Smooth muscle cell (in vitro differentiated cells): ENCODE measurements around the gene TSPAN2. TPM values are rescaled to one million over a fixed set of nuclear protein-coding genes. Genes with fewer than 3 reads are reported as not detected.

Experiments
- DNase-seq: peaks from one replicate; lab custom pipeline; 2025; ENCODE audit not compliant: unreplicated experiment; lab: John Stamatoyannopoulos, UW
- H2AFZ ChIP-seq: fragments of 200-600 bp; sonication (generic); 2 replicates; pipeline ENCODE4 v1.6.0; 2016; ENCODE audit warnings: antibody characterized with exemption, low read depth, mild to moderate bottlenecking
- H3F3A ChIP-seq: fragments of 200-600 bp; sonication (generic); 2 replicates; pipeline ENCODE4 v1.6.0; 2017; ENCODE audit warnings: antibody characterized with exemption, low read depth
- H3K27ac ChIP-seq: fragments of 200-600 bp; sonication (generic); 2 replicates; pipeline ENCODE4 v1.5.1; 2016; ENCODE audit warnings: low read depth, mild to moderate bottlenecking
- H3K27me3 ChIP-seq: fragments of 200-600 bp; sonication (generic); 2 replicates; pipeline ENCODE4 v1.6.1; 2016; ENCODE audit warnings: low read depth, mild to moderate bottlenecking
- H3K36me3 ChIP-seq: fragments of 200-600 bp; sonication (generic); 2 replicates; pipeline ENCODE4 v1.5.1; 2016; ENCODE audit warnings: low read depth
- H3K4me1 ChIP-seq: fragments of 200-600 bp; sonication (generic); 2 replicates; pipeline ENCODE4 v1.5.1; 2016; ENCODE audit warnings: low read depth
- H3K4me2 ChIP-seq: fragments of 200-600 bp; sonication (generic); 2 replicates; pipeline ENCODE4 v1.6.0; 2016; ENCODE audit warnings: mild to moderate bottlenecking
- H3K4me3 ChIP-seq: fragments of 200-600 bp; sonication (generic); 2 replicates; pipeline ENCODE4 v1.5.1; 2016; ENCODE audit warnings: mild to moderate bottlenecking
- H3K79me2 ChIP-seq: fragments of 200-600 bp; sonication (generic); 2 replicates; pipeline ENCODE4 v1.6.0; 2016; ENCODE audit warnings: low read depth, mild to moderate bottlenecking
- H3K9ac ChIP-seq: fragments of 200-600 bp; sonication (generic); 2 replicates; pipeline ENCODE4 v1.6.0; 2016; ENCODE audit warnings: low read depth
- H3K9me3 ChIP-seq: fragments of 200-600 bp; sonication (generic); replicated peaks from 2 replicates; pipeline ENCODE4 v1.5.1; 2016; ENCODE audit warnings: low read depth
- H4K20me1 ChIP-seq: fragments of 200-600 bp; sonication (generic); 2 replicates; pipeline ENCODE4 v1.6.0; 2016; ENCODE audit warnings: low read depth
- WGBS: methylation state at CpG from one replicate; pipeline ENCODE4 v1.1.7; 2016; ENCODE audit warnings: low lambda C conversion rate; 5-methylcytosine and 5-hydroxymethylcytosine counted together
- polyA plus RNA-seq: library from polyadenylated mRNA; unstranded; fragments of >200 nt; fragmentation: Nextera tagmentation; extraction: Ambion mirVana; gene quantifications from 2 replicates; pipeline ENCODE4 v1.2.1, GENCODE V29; 2016
- total RNA-seq: library from RNA; depleted of rRNA; stranded (reverse); fragments of >200 nt; gene quantifications from 2 replicates; pipeline ENCODE4 v1.2.3, GENCODE V29; 2014
- TF ChIP-seq, protein P1 (sequence below): fragments of 200-600 bp; sonication (generic); IDR thresholded peaks from 2 replicates; pipeline ENCODE4 v1.5.1; 2017; ENCODE audit warnings: borderline replicate concordance, mild to moderate bottlenecking, antibody characterized with exemption; ENCODE audit not compliant: insufficient read depth, poor library complexity, severe bottlenecking

Gene TSPAN2
- total and polyA plus RNA-seq, 2 experiments from 2014 or later: 13.8 to 17.4 TPM

DNA sequence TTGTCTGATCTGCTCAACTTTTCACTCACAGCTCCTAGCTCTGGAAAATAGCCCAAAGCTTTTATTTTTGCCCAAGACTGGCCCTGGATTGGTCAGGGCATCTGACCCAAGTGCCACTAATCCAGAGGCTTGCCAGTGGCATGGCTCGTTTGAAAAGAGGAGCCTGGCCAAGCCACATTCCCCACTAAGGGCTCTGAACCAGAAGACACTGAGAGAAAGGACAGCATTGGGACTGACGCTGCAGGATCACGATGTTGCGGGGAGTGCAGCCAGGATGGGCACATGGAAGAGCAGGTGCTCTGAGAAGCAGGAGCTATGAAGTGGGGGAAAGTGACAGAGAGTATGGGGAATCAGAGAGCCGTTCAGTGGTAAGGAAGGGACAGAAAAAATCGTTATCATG, 44.9 kb upstream of the TSPAN2 start:
- no peak overlapping the region for H3K4me3 ChIP-seq
- no peaks in the 10 kb centered on the region for H3K36me3 ChIP-seq
- no peak overlapping the region for H2AFZ ChIP-seq
- H3K9ac ChIP-seq: no peak overlapping the region
- H3K27me3 ChIP-seq: no peaks in the 10 kb centered on the region
- no peaks in the 10 kb centered on the region for H3K9me3 ChIP-seq
- TF ChIP-seq, protein P1, sequence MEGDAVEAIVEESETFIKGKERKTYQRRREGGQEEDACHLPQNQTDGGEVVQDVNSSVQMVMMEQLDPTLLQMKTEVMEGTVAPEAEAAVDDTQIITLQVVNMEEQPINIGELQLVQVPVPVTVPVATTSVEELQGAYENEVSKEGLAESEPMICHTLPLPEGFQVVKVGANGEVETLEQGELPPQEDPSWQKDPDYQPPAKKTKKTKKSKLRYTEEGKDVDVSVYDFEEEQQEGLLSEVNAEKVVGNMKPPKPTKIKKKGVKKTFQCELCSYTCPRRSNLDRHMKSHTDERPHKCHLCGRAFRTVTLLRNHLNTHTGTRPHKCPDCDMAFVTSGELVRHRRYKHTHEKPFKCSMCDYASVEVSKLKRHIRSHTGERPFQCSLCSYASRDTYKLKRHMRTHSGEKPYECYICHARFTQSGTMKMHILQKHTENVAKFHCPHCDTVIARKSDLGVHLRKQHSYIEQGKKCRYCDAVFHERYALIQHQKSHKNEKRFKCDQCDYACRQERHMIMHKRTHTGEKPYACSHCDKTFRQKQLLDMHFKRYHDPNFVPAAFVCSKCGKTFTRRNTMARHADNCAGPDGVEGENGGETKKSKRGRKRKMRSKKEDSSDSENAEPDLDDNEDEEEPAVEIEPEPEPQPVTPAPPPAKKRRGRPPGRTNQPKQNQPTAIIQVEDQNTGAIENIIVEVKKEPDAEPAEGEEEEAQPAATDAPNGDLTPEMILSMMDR: no peak
- H3K79me2 ChIP-seq: no peaks in the 10 kb centered on the region
- H4K20me1 ChIP-seq: no peaks in the 10 kb centered on the region
- peaks cover 8% of the 10 kb centered on the region for H3K4me1 ChIP-seq
- DNase-seq: no peak
- peak overlapping the region; percentile 45 for H3K4me2 ChIP-seq
- peak overlapping the region; percentile 66 for H3K27ac ChIP-seq
- WGBS: 85% methylated on average over 6 of the region's 6 CpGs
- peaks cover 9% of the 10 kb centered on the region for H3F3A ChIP-seq

DNA sequence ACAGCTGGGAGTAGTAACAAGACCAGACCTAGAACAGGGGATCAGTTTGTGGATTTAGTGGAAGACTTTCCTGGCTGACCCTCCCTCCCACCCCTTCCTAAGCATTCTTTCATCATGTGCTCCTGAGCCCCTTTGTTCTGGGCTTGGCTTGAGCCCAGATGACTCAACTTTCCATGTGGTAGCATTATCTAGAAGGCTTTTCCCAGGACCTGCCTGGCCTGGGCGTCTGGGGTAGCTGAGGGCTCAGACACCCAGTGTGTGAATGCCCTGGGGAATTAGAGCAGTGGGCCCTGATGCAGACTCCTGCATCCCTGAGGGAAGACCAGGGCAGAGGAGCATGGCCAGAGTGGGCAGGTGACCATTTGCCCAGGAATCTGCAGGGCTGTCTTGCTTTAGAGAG, 44.1 kb upstream of the TSPAN2 start:
- Histone ChIP-seq H3K4me3 (no peak overlapping the region), H3K4me1 (peaks cover 8% of the 10 kb centered on the region), H2AFZ (no peak overlapping the region), H3K9me3 (no peaks in the 10 kb centered on the region), H3F3A (peaks cover 9% of the 10 kb centered on the region), H4K20me1 (no peaks in the 10 kb centered on the region), H3K4me2 (peak overlapping the region; percentile 45), H3K36me3 (no peaks in the 10 kb centered on the region), H3K27ac (peak overlapping the region; percentile 66), H3K27me3 (no peaks in the 10 kb centered on the region), H3K9ac (no peak overlapping the region), H3K79me2 (no peaks in the 10 kb centered on the region)
- 12% methylated on average over 1 of the region's 1 CpG for WGBS
- DNase-seq: no peak
- TF ChIP-seq, protein P1: no peak

DNA sequence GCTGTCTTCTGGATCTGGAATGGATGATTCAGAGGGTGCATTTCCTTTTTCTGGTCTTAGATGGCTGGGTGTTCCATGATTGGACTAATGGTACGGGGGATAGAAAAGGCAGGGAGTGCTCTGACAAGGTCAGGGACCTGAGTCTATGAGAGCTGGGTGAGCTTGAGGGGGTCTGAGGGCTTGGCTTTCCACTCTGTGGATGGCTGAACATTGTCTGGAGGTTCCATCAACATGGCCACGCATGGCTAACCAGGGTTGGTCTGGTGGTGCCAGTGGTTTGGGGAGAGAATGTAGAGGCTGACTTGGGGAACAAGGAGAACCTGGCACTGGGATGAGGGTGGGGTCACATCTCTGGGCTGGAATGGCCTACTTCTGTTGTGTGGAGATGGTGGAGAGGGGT, 41.5 kb upstream of the TSPAN2 start:
- H3K27me3 ChIP-seq: no peaks in the 10 kb centered on the region
- WGBS: 92% methylated on average over 2 of the region's 2 CpGs
- peaks cover 8% of the 10 kb centered on the region for H3K4me1 ChIP-seq
- H3K9ac ChIP-seq: no peak overlapping the region
- H3K27ac ChIP-seq: no peak overlapping the region
- no peaks in the 10 kb centered on the region for H4K20me1 ChIP-seq
- DNase-seq: no peak
- H3K4me3 ChIP-seq: no peak overlapping the region
- no peak overlapping the region for H2AFZ ChIP-seq
- H3K4me2 ChIP-seq: no peak overlapping the region
- TF ChIP-seq, protein P1: no peak
- no peaks in the 10 kb centered on the region for H3K9me3 ChIP-seq
- H3F3A ChIP-seq: peaks cover 9% of the 10 kb centered on the region
- no peaks in the 10 kb centered on the region for H3K36me3 ChIP-seq
- no peaks in the 10 kb centered on the region for H3K79me2 ChIP-seq

DNA sequence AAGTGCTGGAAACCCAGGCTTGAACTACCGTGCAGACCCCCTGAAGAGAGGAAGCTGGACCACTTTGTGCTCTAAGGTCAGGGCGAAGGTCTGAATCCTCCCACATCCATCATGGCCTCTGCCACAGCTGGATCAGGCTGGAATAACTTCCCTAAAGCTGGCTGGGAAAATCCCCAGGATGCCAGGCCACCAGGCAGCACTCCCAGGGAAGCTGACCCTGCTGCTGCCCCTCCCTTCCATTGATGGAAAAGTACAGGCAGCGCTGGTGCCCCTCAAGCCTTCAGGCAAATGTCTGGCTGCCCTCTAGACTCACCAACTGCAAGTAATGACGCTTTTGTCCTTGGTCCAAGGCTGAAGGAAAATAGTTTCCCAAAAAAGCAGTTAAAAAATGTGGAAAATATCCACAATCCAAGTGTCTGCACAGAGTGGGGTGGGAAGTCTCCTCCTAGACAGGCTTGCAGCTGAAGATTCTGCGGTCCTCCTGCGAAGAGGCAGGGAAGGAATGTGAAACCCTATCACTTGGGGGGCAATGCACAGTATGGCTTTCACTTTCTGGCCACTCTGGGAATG, 39.9 kb upstream of the TSPAN2 start:
- peaks cover 6% of the 10 kb centered on the region for H3F3A ChIP-seq
- H3K4me3 ChIP-seq: no peak overlapping the region
- H3K36me3 ChIP-seq: no peaks in the 10 kb centered on the region
- no peak for DNase-seq
- no peaks in the 10 kb centered on the region for H3K79me2 ChIP-seq
- no peaks in the 10 kb centered on the region for H4K20me1 ChIP-seq
- no peak overlapping the region for H2AFZ ChIP-seq
- TF ChIP-seq, protein P1: no peak
- 85% methylated on average over 6 of the region's 6 CpGs for WGBS
- H3K4me1 ChIP-seq: peaks cover 7% of the 10 kb centered on the region
- no peaks in the 10 kb centered on the region for H3K9me3 ChIP-seq
- no peak overlapping the region for H3K4me2 ChIP-seq
- H3K27me3 ChIP-seq: no peaks in the 10 kb centered on the region
- H3K9ac ChIP-seq: no peak overlapping the region
- no peak overlapping the region for H3K27ac ChIP-seq
